Fibroblast of the aortic adventitia (primary cell): ENCODE results near the gene PTGES3. TPM values are rescaled to one million over a fixed set of nuclear protein-coding genes. Genes with fewer than 3 reads are reported as not detected.
"Not testable (repeated sequence)": the region's sequence is repeated elsewhere in the genome, so short reads cannot be mapped to it uniquely, and the experiment has no call there.

Experiments used
- DNase-seq: peaks from one replicate; pipeline ENCODE4 v3.0.0-alpha.2; 2010; ENCODE audit warnings: low read depth
- H3K4me3 ChIP-seq: 2 replicates; pipeline ENCODE4 v1.5.1; 2011; ENCODE audit warnings: low read depth, mild to moderate bottlenecking, control low read depth, low read length, moderate library complexity
- total RNA-seq: library from RNA; depleted of rRNA; stranded (reverse); fragments of >200 nt; gene quantifications from 2 replicates; pipeline ENCODE4 v1.2.3, GENCODE V29; 2012; ENCODE audit warnings: low replicate concordance
- TF ChIP-seq, protein P1 (sequence below): IDR thresholded peaks from 2 replicates; pipeline ENCODE4 v1.5.1; 2011; ENCODE audit warnings: mild to moderate bottlenecking, low read length, control low read depth, inconsistent platforms; ENCODE audit not compliant: insufficient read depth

The PTGES3 gene, protein sequence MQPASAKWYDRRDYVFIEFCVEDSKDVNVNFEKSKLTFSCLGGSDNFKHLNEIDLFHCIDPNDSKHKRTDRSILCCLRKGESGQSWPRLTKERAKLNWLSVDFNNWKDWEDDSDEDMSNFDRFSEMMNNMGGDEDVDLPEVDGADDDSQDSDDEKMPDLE
- 51.7 and 129 TPM in 2 replicates for total RNA-seq

DNA sequence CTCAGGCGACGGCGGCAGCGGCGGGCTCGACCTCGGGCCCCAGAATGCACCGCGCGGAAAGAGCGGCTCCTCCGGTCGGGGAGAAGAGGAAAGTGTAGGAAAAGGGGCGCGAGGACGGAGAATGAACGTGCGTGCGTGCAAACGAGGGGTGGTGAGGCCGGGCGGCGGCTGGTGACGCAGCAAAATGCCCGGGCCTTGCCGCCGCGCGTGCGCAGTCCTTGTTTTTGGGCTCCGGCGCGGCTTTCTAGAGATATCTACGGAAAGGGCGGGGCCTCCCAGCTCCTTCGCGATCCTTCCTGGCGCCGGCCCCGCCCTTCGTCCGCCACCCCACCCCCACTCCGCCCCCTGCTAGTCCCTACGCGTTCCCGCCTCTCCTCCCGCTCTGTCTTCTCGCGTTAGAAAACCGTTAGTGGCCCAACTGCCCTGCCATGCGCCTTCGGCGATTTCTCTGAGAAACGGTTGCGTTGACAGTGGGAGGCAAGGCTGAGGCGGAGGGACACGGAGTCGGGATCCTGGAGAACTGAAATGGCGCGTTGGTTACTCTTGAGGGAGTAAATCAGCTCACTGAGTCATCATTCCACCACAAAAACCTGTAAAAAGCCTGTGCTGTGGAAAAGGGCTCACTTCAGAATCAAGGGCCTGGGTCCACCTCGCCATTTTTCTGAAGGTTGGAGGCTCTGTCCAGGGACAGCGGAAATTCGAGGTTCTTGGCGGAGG lies at the start of gene PTGES3:
Gene PTGES3 (minus strand): TSS at position 156 of the 717 bp plus-strand sequence. CDS start 285 bp downstream, outside the sequence.
- TF ChIP-seq, protein P1, sequence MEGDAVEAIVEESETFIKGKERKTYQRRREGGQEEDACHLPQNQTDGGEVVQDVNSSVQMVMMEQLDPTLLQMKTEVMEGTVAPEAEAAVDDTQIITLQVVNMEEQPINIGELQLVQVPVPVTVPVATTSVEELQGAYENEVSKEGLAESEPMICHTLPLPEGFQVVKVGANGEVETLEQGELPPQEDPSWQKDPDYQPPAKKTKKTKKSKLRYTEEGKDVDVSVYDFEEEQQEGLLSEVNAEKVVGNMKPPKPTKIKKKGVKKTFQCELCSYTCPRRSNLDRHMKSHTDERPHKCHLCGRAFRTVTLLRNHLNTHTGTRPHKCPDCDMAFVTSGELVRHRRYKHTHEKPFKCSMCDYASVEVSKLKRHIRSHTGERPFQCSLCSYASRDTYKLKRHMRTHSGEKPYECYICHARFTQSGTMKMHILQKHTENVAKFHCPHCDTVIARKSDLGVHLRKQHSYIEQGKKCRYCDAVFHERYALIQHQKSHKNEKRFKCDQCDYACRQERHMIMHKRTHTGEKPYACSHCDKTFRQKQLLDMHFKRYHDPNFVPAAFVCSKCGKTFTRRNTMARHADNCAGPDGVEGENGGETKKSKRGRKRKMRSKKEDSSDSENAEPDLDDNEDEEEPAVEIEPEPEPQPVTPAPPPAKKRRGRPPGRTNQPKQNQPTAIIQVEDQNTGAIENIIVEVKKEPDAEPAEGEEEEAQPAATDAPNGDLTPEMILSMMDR = peak; percentile 3
- peak within 1 kb of the TSS; percentile 97 for H3K4me3 ChIP-seq

DNA sequence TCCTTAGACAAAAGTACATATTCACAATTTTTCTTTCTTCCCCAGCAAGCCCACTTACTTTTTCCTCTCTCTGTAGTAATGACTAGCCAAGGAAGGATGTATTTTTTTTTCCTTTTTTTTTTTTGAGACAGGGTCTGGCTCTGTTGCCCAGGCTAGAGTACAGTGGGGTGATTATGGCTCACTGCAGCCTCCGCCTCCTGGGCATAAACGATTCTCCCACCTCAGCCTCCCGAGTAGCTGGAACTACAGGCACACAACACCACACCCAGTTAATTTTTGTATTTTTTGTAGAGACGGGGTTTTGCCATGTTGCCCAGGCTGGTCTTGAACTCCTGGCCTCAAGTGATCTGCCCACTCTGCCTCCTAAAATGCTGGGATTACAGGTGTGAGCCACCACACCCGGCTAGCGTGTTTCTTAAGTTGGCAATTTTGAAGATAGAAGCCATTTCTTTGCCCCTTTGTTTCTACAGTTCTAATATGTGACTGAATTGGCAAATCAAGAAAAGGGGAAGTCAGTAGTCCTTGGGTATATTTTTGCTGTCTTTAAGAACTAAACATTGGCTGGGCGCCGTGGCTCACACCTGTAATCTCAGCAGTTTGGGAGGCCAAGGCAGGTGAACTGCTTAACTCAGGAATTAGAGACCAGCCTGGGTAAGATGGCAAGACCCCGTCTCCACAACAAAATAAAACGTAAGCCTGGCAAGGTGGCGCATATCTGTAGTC lies 40.2 kb upstream of the PTGES3 start:
- DNase-seq = no peak
- no peak overlapping the region for H3K4me3 ChIP-seq
- TF ChIP-seq, protein P1 = no peak

More for the DNA sequence above, at the start of gene PTGES3:
- peak; percentile 98 for DNase-seq

DNA sequence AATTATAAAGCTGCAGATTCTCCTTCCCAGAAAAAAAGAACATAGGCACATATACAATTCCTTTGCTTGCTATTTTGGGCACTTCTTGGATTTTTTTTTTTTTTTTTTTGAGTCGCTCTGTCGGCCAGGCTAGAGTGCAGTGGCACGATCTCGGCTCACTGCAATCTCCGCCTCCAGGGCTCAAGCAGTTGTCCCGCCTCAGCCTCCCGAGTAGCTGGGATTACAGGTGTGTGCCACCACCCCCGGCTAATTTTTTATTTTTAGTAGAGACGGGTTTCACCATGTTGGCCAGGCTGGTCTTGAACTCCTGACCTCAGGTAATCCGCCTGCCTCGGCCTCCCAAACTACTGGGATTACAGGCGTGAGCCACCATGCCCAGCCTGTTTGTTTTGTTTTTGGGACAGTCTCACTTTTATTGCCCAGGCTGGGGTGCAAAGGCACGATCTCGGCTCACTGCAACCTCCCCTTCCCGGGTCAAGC lies 38.2 kb upstream of the PTGES3 start:
- H3K4me3 ChIP-seq, DNase-seq: not testable (repeated sequence)

DNA sequence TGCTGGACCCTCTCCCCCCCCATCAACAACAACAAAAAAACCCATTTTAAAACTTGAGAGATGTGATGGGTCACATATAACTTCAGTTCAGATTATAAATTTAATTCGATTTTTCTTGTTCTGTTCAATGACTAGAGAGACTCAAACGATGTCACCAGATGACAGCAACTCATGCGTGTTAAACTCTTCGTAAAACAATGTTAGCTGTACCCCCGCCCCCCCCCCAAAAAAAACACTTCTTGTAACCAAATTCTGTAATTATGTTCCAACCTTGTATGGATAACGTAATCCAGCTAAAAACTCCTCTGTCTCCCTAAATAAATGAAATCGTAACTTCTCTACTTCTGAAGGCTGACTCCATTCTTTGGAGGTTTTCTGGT lies 37.6 kb upstream of the PTGES3 start:
- TF ChIP-seq, protein P1 = no peak
- DNase-seq = no peak
- H3K4me3 ChIP-seq = peak overlapping the region; percentile 100

DNA sequence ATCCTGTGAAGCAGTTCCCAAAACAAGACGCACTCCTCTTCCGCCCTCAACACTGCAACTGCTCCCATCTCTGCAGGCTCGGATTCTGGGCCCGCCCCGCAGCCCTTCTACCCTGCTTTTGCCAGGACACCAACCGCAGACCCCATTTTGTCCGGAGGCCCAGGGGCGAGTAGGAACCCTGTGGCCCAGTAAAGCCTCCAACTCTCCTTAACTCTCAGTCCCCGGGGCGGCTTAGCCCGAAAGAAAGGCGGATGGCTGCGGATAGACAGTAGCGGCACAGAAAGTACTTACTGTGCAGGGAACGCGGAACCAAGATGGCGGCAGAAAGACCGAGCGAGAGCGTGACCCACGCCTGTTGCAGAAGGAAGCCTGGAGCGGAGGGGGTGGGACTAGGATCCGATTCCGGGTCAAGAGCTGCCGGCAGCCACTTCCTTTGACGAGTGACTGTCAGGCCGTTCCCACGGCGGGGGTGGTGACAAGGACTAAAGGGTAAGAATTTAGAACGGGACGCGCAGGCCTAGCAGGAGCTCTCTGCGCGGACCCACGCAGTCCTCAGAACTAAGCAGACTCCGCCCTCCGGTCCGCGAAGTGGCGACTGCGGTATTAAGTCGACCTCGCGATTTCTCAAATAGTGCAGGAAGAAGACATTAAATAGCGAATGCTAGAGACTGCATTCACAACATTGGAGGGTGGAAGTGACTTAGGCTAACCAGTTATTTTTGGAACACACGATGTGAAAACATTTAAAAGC lies 37.1 kb upstream of the PTGES3 start, which contains the start of gene NACA:
Gene NACA (minus strand): TSS at position 328 of the 751 bp plus-strand sequence. CDS start 778 bp downstream, outside the sequence.
- TF ChIP-seq, protein P1 = no peak
- H3K4me3 ChIP-seq = peak within 1 kb of the TSS; percentile 100
- peak; percentile 96 for DNase-seq

DNA sequence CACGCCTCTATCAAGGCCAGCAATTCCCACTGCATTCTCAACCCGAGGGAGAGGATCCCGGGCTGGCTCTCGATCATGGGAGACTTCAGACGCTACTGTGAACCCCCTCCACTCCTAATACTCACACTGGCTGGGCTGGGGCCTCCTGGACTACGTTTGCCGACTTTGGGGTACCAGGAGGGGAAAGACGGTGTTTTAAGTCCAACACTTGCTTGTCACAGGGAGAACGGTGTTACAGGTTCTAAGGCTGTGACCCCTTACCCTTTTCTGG lies 36.6 kb upstream of the PTGES3 start:
- TF ChIP-seq, protein P1 = no peak
- peak overlapping the region; percentile 100 for H3K4me3 ChIP-seq
- DNase-seq = no peak
